Stimulated activated CD8-positive, alpha-beta memory T cell treated with anti-CD3 and anti-CD28 coated beads, Interleukin-12 subunit alpha, Interleukin-12 subunit beta, amount 100 ng/mL, for 4 hours (primary cell): ENCODE data around the gene RCOR3.
"Not testable (repeated sequence)": the region's sequence is repeated elsewhere in the genome, so short reads cannot be mapped to it uniquely, and the experiment has no call there.

ENCODE experiments used
- DNase-seq: peaks from one replicate; pipeline ENCODE4 v3.0.0-alpha.2; 2020; ENCODE audit warnings: low read depth

Gene RCOR3

DNA sequence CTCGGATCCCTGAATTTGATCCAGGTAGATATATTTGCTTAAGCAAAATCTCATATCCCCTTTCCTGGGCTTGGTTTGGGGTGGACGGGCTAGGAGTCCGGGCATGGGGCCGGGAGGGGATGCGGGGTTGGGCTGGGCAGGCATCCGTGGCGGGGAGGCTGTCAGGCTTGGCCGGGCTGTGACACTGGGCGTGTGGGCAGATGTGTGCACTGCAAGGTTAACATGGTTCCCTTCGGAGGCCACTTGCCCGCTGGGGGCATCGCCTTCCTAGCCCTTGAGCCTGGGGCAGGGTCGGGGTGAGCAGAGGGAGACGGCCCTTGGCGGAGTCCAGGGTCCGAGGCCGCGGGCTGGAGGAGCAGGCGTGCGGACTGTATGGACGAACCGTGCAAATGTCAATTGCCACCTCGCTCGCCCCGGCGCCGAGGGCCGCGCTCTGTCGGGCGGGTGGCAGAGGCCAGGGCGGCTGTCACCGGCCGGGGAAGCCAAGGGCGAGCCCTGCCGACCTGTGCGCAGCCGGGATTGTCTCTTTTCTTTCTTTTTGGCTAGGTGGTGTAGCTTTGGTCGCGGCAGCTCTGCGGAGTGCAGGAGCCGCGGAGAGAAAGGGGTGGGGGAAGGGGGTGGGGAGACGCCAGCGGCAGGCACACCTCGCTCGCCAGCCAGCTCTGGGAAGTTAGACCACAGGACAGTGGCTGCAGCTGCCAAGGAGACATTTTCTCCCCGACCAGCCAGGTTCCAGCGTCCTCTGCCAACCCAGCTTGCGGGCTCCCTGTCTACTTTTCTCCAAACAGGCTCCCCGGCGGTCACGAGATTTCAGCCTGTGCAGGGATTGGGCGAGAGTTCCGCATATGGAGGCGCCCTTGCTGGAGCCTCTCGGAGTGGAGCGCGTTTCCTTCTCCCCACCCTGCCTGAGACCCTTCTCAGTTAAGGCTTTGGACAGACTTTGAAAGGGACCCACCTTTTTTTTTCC lies 1.3 kb downstream of the RCOR3 start:
- peak; percentile 31 for DNase-seq

DNA sequence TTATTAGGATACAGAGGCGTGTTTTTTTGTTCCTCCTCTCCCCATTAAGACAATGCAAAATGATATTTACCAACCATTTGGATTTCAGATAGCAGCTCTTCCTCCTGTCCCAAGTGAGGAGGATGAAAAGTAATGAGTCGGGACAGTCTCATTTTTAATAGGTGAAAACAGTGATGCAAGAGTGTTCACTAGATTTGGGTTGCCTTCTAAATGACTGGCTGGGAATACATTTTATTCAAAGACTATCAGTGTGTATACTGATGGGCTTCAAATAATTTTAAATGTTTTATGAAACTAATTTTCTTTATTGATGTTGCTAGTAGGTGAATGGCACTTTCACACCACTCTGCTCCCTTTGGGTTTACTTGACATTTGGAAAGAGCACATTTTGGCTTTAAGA lies 2.1 kb downstream of the RCOR3 start:
- DNase-seq: no peak

DNA sequence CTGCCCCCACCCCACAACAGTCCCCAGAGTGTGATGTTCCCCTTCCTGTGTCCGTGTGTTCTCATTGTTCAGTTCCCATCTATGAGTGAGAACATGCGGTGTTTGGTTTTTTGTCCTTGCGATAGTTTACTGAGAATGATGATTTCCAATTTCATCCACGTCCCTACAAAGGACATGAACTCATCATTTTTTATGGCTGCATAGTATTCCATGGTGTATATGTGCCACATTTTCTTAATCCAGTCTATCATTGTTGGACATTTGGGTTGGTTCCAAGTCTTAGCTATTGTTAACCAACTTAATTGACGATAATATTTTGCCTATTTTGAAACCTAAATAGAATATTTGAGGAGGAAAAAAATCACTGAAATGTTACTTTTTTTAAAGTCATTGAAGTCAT lies 3.9 kb downstream of the RCOR3 start:
- DNase-seq: not testable (repeated sequence)

DNA sequence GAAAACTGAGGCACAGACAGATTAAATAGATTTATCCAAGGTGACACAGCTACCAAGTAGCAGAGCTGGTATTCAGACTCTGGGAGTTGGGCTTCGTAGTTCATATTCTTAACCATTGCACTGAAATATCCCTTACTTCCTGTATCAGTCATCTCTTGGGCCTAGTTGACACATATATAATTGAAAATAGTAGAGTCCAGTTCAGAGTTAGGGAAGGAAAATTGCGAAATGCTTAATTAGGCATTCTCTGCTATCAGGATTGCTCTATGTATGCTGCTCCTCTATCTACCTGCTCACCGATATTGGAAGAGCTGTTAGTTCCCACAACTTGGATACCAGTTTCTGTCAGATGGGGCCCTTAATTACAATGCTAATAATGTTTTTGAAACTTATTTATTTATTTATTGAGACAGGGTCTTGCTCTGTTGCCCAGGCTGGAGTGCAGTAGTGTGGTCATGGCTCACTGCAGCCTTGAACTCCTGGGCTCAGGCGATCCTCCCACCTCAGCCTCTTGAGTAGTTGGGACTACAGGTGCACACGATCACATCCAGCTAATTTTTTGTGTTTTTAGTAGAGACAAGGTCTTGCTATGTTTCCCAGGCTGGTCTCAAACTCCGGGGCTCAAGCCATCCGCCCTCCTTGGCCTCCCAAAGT lies 8.2 kb downstream of the RCOR3 start:
- no peak for DNase-seq

DNA sequence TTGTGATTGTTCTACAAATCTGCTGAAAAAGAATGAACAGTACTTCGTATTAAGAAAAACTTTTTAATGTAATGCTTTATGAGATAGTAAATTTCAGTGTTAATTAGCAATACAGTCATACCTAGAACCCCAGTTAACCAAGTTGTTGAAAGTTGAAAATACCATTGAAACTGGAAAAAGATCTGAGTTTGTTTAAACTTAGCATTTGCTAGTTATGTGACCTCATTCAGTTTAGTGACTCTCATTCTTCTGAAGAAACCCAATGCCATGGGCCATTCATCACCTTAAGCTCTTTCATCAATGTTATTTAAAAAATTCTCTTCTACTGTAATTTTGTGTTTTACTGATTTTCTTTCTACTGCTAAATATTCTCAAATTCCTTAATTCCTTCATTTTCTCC lies 20.2 kb downstream of the RCOR3 start:
- DNase-seq: no peak

DNA sequence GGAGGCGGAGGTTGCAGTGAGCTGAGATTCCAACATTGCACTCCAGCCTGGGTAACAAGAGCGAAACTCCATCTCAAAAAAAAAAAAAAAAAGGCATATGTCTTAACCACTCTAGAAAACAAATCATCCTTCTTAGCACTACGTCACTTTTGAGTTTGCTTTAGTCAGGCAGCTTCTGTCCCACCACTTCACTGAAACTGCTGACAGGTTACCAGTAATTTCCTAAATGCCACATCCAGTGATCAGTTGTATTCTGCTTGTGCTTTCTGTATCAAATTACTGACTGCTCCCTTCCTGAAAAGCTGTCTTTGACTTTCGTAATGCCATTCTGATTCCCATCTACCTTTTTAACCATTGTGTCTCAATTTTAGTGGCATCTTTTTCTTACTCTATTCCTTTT lies 21.7 kb downstream of the RCOR3 start:
- no peak for DNase-seq

DNA sequence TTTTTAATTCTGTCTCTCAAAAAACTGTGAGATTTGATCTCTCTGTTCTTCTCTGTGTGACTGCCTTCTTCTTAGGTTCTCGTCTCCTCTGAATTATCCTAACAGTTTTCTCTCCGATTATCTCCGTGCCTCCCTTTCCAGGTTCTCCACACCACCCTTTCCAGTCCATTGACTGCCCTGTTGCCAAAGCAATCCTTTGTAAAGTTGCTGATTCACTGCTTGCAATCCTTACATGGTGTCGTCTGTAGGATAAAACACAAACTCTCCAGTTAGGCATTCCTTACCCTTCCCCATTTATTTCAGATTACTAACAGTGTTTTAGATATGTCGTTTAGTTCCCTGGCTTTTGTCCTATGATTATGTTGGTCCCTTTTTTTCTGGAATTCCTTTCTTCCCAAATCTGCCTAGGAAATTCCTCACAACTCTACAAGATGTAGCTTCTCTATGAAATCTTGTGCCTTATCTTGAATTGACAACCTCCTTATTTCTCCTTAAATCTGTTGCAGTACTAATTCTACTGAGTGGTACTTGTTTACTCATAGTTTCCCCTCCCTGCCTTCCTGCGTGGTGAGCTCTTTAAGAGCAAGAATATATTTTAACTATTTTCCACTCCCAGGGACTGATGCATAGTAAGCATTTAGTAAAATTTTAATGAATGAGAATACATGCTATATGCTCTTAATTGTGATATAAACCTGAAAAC lies 22.3 kb downstream of the RCOR3 start:
- no peak for DNase-seq

DNA sequence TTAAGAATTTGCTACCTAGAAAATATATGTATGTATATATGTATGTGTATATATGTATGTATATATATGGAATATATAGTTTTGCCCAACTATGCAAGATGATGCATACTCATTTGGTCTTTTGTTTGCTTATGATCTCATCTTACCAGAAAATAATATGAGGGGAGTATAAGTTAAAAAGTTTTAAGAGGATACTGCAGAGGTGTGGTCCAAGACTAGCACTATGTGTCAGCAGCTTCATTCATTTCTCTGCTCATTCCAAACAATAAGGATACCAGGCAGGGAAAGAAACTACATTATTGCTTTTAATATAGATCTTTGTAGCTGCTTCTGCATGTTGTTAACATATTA lies 22.8 kb downstream of the RCOR3 start:
- DNase-seq: no peak

DNA sequence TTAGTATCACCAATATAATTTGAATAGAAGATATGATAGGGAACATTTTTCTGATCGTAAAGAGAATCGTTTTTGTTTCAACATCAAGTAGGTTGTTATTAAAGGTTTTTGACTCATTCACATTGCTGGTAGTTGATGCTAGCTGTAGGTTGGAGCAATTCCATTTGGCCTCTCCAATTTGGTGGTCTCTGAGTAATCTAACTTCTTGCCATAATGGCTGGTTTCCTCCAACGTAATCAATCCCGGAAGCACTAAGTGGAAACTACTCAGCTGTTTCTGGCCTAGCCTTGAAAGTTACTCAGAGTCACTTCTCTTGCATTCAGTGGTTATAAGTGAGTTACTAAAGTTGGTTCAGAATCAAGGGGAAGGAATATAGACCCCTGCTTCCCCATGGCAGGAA lies 26.0 kb downstream of the RCOR3 start:
- no peak for DNase-seq

DNA sequence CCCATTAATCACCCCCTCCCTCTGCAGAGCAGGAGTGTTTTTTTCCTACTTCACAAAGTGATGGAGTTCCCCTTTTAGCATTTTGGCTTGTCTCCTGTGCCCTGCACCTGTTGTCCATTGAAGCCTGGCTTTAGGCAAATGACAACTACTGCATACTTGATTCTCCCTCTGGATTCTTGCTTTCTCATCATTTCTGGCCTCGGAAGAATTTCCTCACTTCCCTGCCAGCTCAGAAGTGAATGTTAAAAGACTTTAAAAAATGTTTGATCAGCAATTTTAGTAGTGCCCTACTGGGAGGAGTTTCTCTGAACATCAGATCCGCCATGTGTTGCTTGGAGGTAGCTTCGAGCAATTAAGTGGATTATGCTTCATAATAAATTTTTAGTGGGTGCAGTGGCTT lies 28.1 kb downstream of the RCOR3 start:
- no peak for DNase-seq

DNA sequence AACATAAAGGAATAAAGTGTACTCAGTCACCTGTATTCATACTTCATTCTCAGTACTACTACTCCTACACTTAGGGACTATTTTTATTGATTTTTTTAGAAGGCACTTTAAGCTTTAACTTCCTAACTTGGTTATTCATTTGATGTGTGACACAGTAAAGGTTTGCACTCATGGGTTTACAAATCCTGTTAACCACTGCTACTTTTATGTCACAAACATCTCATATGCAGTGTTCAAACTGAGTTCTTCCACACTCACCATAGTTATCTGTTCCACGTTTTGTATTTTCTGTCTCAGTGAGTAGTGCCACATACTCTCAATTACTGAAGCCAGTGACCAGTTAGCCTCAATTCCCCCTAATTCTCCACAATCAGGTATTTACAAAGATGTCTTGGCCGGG lies 33.2 kb downstream of the RCOR3 start:
- no peak for DNase-seq

DNA sequence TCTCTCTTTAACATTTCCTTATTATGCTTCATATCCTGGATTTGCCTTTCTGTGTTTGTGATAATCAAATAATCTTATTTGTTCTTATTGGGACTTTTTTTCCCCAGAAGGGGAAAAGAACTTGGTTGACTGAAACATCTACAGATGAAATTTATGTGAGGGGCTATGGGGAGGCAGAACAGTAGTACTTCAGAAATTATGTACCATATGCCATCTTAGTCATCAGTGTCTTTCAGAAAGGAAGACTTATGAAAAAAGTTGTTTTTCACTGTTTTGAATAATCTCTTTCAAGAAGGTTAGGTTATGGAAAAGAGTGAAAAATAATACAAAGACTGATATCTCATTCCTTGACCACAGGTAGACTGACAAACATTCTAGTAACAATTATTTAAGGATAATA lies 37.2 kb downstream of the RCOR3 start:
- no peak for DNase-seq

DNA sequence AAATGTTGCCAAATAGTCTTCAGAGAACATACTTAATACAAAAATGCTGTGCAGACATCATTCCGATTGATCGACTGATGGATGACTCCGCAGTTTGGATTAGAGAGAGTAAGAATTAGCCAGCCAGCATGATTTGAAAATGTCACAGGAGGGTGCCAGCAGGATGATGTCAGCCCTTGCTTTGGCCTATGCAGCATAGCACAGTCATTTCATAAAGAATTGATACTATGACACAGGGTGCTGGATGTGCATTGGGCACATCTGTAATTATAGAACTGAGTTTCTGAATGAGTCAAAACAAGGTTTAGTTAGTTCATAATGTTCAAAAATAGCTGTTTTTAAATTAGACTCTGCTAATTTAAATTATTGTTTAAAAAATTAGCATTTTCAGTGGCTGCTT lies 45.9 kb downstream of the RCOR3 start:
- DNase-seq: no peak

DNA sequence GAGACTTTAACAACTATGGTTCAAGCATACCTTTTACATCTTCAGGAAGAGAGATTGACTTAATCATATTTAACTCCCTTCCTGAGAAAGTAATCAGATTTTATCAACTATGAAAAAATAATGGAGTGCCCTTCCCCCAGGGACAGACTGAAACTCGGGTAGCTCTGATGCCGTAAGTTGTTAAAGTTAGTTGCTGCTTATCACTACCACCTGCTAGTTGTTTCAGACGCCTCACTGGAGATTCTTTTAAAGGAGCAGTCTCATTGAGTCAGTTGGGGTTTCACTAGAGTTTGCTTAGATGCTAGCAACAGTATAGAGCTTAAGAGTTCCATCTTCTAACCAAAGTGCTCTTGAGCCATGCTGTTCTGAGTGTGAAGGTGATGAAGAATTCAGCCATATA lies 50.5 kb downstream of the RCOR3 start:
- DNase-seq: no peak

DNA sequence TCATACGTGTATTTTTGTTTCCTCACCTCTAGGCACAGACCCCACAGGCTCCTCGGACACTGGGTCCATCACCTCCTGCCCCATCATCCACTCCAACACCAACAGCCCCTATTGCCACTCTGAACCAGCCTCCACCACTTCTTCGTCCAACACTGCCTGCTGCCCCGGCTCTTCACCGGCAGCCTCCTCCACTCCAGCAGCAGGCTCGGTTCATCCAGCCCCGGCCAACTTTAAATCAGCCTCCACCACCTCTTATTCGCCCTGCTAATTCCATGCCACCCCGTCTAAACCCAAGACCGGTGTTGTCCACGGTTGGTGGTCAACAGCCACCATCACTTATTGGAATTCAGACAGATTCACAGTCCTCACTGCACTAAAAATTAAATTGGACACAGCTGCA lies 54.2 kb downstream of the RCOR3 start:
- no peak for DNase-seq

DNA sequence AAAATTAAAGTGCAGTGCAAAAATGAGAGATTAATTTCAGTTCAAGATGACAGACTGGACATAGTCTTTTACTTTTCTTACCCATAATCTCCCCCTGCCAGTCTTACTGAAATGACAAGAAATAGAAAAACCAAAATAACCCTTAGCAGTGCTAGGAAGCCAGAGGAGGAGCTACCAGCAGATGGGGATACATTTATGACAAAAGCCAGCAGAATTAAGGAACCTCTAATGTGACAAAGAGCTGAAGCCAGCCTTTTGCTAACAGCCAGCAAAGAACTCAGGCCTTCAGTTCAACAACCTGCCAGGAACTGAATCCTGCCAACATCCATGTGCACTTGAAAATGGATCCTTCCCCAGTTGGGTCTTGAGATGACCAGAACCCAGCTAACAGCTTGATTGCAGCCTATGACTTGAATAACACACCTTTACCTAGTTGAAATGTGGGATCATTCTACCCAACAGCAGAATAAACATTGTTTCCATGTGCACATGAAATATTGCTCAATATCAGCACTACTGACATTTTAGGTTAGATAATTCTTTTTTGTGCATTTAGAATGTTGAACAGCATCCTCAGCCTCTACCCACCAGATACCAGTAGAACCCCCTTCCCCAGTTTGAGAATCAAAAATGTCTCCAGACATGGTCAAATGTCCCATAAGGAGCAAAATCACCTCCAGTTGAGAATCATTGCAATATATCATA lies 59.6 kb downstream of the RCOR3 start:
- DNase-seq: no peak

DNA sequence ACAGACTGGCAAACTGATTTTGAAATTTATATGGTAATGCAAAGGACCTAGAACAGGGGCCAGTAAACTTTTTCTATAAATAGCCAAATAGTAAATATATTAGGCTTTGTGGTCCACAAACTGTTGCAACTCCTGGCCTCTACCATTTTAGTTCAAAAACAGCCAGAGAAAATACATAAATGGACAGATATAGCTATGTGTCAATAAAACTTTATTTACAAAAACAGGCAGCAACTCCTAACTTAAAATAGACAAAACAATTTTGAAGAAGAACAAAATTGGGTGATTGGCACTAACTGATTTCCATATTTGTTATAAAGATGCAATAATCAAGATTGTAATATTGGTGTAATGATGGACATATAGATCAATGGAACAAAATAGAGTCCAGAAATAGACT lies 60.7 kb downstream of the RCOR3 start:
- DNase-seq: no peak

DNA sequence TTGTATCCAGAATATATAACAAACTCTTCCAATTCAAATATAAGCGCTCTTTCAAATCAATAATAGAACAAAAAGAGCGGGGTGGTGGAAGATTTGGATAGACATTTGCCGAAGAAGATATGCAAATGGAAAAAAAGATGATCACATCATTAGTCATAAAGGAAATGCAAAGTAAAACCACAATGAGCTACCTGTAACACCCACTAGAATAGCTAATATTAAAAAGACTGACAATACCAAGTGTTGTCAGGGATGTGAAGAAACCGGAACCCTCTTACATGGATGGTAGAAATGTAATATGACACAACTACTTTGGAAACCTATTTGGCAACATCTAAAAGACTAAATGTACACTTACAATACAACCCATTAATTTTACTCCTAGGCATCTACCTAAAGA lies 61.8 kb downstream of the RCOR3 start:
- no peak for DNase-seq

DNA sequence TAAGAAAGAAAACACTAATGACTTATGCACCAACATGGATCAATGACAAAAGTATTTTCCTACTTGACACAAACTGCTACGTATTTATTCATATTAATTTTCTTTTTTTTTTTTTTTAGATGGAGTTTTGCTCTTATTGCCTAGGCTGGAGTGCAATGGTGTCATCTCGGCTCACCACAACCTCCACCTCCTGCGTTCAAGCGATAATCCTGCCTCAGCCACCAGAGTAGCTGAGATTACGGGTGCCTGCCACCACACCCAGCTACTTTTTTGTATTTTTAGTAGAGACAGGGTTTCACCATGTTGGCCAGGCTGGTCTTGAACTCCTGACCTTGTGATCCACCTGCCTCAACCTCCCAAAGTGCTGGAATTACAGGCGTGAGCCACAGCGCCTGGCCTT lies 62.5 kb downstream of the RCOR3 start:
- not testable (repeated sequence) for DNase-seq

DNA sequence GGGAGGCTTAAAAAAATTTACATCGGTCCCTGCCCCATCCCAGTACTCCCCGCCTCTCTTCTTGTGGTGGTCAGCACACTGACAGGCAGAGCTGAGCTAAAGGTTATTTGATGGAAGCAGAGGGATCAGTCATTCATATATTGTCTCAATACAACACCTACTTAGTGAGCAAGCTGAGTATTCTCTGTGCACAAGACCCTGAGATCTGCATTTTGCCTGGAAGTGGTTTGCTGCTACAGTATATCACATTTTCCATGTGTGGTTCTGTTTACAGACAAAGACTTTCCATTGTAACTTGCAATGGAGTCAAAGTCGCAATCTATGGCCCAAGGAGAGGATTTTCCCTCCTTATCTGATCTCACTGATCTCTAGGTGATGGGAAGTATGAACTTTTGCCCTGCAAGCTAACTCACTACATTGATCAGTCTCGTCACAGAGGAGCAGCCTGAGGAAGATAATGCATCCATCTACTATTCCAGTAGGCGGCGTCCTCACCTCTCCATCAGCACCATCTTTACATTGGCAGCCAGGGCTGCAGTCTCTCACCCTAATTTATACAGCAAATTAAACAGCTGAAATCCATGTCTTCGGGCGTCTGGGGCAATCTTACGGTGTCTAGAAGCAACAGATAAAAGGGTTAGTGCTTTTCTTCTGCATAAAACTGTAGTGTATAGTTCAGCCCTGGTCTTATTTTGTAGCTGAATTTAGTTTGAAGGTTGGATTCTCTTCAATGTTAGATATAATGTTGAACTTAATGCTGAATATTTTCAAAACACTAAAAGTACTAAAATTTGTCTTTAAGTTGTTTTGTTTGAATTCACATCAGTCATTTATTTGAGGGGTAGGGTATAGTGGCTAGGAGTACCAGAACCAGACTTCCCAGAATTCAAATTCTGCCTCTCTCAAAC lies 64.2 kb downstream of the RCOR3 start:
- no peak for DNase-seq

DNA sequence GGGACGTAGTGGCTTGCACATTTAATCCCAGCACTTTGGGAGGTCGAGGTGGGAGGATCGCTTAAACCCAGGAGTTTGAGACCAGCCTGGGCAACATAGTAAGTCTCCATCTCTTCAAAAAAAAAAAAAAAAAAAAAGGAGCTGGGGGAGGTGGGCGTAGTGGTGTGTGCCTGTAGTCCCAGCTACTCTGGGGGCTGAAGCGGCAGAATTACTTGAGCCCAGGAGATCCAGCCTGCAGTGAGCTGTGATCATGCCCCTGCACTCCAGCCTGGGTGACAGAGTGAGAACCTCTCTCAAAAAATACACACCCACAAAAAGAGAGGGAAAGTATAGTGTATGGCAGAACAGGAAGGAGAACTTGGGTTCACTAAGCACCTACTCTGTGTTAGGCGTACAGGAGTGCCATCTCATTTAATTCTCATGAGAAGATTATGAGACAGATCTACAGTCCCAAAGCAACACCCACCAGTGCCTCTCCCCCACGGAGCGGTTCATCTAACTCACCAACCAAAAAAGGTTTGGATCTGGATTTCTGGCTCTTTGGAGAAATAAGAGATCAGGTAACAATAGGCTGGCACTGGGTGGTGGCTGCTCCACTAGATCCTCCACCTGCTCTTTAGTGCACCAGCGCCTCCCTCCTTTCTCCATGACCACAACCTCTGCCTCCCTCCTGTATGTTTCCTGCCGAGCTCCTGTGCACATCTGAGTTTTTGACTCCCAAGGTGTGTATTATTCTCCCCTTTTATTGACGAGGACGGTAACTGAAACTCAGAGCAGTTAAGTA lies 66.0 kb downstream of the RCOR3 start:
- DNase-seq: no peak
